Ovary (tissue), 9 donors: ENCODE results near the gene GCNT2. TPM values are rescaled to one million over a fixed set of nuclear protein-coding genes. Genes with fewer than 3 reads are reported as not detected.

Experiments used
- DNase-seq, 5 donors: peaks; one replicate each; pipeline ENCODE4 v3.0.0-alpha.2; 2019 to 2020
- H3K27ac ChIP-seq, 2 donors: fragments of 200-600 bp; one replicate each; pipeline versions ENCODE4 v1.5.1 to v1.8.0; 2019 to 2022
- H3K27me3 ChIP-seq: fragments of 200-600 bp; one replicate; pipeline ENCODE4 v1.8.0; 2022
- H3K36me3 ChIP-seq: fragments of 200-600 bp; sonication (generic); one replicate; pipeline ENCODE4 v1.5.1; 2019
- H3K4me1 ChIP-seq: one replicate; pipeline ENCODE4 v1.8.1; 2013; ENCODE audit warnings: mild to moderate bottlenecking, moderate library complexity; ENCODE audit not compliant: insufficient read depth
- H3K4me3 ChIP-seq: fragments of 200-600 bp; sonication (generic); one replicate; pipeline ENCODE4 v1.5.1; 2017
- H3K9me3 ChIP-seq, 2 donors: fragments of 200-600 bp in 1 of 2; sonication (generic) in 1 of 2; one replicate each; pipeline versions ENCODE4 v1.5.1 to v1.8.1; 2013 to 2019; ENCODE audit warnings: mild to moderate bottlenecking in 1 of 2, moderate library complexity in 1 of 2
- CTCF ChIP-seq, 3 donors: fragments of 450-650 bp in 2 of 3; fragments of 200-600 bp in 1 of 3; IDR thresholded peaks; one replicate each; pipeline versions ENCODE4 v1.5.1 to v1.8.0; 2016 to 2022; ENCODE audit warnings: antibody characterized with exemption in 3 of 3, mild to moderate bottlenecking in 1 of 3
- EP300 ChIP-seq: sonication (generic); formaldehyde crosslinking; IDR thresholded peaks from one replicate; pipeline ENCODE4 v1.6.1; 2017; ENCODE audit warnings: antibody characterized with exemption
- POLR2A ChIP-seq: fragments of 450-650 bp; IDR thresholded peaks from one replicate; pipeline ENCODE4 v1.6.1; 2017; ENCODE audit warnings: antibody characterized with exemption, mild to moderate bottlenecking, moderate library complexity
- WGBS, 3 donors: extraction: QIAGEN DNeasy Blood & Tissue Kit in 1 of 3; methylation state at CpG; one replicate each; pipeline versions ENCODE4 v1.1.5 to v1.1.7; 2013 to 2017; 5-methylcytosine and 5-hydroxymethylcytosine counted together
- intact Hi-C, 4 donors: fragments of 100-400 bp; cut with DNase I; formaldehyde crosslinking; loops; one replicate each; pipeline versions ENCODE4 v1.11.0 to v1.15.1; 2022 to 2023
- polyA plus RNA-seq, 2 donors: library from polyadenylated mRNA; stranded (reverse); fragments of 200-250 nt in 1 of 2; fragments of 350-450 nt in 1 of 2; fragmentation: Illumina TruSeq in 1 of 2; extraction: RNeasy Lipid Tissue Mini Kit (QIAGEN cat#74804) in 1 of 2; gene quantifications; one replicate each; pipeline ENCODE4 v1.2.3, GENCODE V29; 2013 to 2014
- total RNA-seq, 7 donors: library from RNA; depleted of rRNA in 2 of 7; stranded (reverse); fragments of >200 nt in 2 of 7; fragmentation: NEBNext Ultra II Directional in 3 of 7; extraction: Animal tissue kit (Norgen Biotek cat#: 25700) in 3 of 7; gene quantifications; one replicate each; pipeline versions ENCODE4 v1.1.0 to v1.2.4, GENCODE V29; 2016 to 2023
- donor health status: DM: no; HTN: no; CAD: no; lungs with moderate emphysema.
- donor health status: DM: no; HTN: no; CAD: no.
- donor health status: Bipolar disorder and iron deficiency.
- donor health status: DM: yes; HTN: yes; CAD: no.
- donor health status: DM: no; HTN: no; CAD: no.
- donor health status: DM: yes; HTN: yes; CAD: no.

GCNT2 gene
- total and polyA plus RNA-seq, 9 donors: 0.92 to 3.8 (median 1.3) TPM

DNA sequence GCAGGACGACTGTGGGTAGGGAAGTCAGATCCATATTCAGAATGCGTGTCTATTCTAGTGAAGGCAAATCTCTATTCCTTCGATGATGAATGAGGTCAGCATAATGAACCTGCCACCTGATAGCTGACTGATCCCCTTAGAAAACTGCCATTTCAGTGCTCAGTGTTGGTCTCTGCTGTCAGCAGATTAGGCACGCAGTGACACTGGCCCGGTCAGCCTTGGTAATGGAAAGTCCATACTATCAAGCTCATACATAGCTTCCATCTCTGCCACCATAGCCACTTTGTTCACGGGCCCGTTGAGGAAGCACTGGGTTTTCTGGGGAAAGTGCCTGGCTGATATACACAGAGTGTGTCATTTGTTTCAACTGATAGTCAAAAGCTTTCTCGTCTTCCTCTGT, 119.3 kb downstream of the GCNT2 start:
- TF ChIP-seq EP300: no peak
- no peak for TF ChIP-seq POLR2A
- no peak for TF ChIP-seq CTCF (IDR thresholded peaks at IDR 0.05)
- H3K4me1 ChIP-seq: no peaks in the 10 kb centered on the region
- DNase-seq: no peak
- no peak overlapping the region for H3K4me3 ChIP-seq
- intact Hi-C loops: no loop called here
- H3K36me3 ChIP-seq: no peaks in the 10 kb centered on the region
- no peaks in the 10 kb centered on the region for H3K27me3 ChIP-seq
- no peak overlapping the region for H3K27ac ChIP-seq
- H3K9me3 ChIP-seq: no peaks in the 10 kb centered on the region
- WGBS, 3 donors: 88 to 96% (median 89%) methylated on average over 8 of the region's 8 CpGs

DNA sequence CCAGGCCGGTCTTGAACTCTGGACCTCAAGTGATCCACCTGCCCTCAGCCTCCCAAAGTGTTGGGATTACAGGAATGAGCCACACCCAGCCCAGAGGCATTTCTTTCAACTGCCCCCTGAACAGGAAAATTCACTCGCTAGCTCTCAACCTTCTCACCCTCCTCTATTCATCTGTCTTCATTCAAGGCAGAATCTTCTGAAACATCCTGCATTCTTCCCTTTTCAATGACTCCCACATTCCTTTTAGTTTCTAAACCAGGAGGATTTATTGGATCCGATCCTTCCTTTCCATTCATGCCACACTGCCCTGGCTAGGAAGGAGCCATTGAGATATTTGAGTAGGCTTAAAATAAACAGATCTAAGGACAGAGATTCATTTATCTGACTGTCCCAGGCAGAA, 120.4 kb downstream of the GCNT2 start:
- DNase-seq: no peak
- Histone ChIP-seq H3K4me3 (no peak overlapping the region), H3K9me3 (no peaks in the 10 kb centered on the region), H3K27ac (no peak overlapping the region), H3K27me3 (no peaks in the 10 kb centered on the region), H3K4me1 (no peaks in the 10 kb centered on the region), H3K36me3 (no peaks in the 10 kb centered on the region)
- WGBS, 3 donors: 31 to 53% (median 47%) methylated on average over 3 of the region's 3 CpGs
- TF ChIP-seq POLR2A (no peak), EP300 (no peak), CTCF (IDR thresholded peaks at IDR 0.05) (no peak)
- intact Hi-C loops: no loop called here

- Histone ChIP-seq H3K27me3 (no peaks in the 10 kb centered on the region), H3K4me3 (no peak overlapping the region), H3K9me3 (no peaks in the 10 kb centered on the region), H3K4me1 (no peaks in the 10 kb centered on the region), H3K27ac (no peak overlapping the region), H3K36me3 (no peaks in the 10 kb centered on the region)
- 50 to 81% (median 59%) methylated on average over 3 of the region's 3 CpGs for WGBS, 3 donors
- intact Hi-C loops: no loop called here
- no peak for DNase-seq
- TF ChIP-seq CTCF (IDR thresholded peaks at IDR 0.05) (no peak), EP300 (no peak), POLR2A (no peak)
Measured at GRCh38 chr6:10643201-10643651, 122.1 kb downstream of the GCNT2 start.

GRCh38 chr6:10644225-10644624, 123.1 kb downstream of the GCNT2 start:
- TF ChIP-seq POLR2A (no peak), CTCF (IDR thresholded peaks at IDR 0.05) (no peak), EP300 (no peak)
- Histone ChIP-seq H3K4me3 (no peak overlapping the region), H3K36me3 (no peaks in the 10 kb centered on the region), H3K9me3 (no peaks in the 10 kb centered on the region), H3K27me3 (no peaks in the 10 kb centered on the region), H3K27ac (no peak overlapping the region), H3K4me1 (no peaks in the 10 kb centered on the region)
- 90 to 95% (median 92%) methylated on average over 1 of the region's 1 CpG for WGBS, 3 donors
- intact Hi-C loops: no loop called here
- no peak for DNase-seq
